Caco-2 (cell line): ENCODE results near the gene NUMB. TPM values are rescaled to one million over a fixed set of nuclear protein-coding genes. Genes with fewer than 3 reads are reported as not detected.

Source experiments
- BruUV-seq: library from RNA; stranded (reverse); fragments of 400-500 nt; replicated peaks from 2 replicates; lab custom pipeline; 2021; lab: Mats Ljungman, UMichigan
- CTCF ChIA-PET: fragments of 300-600 bp; sonication (Branson Sonifier 250); formaldehyde crosslinking; loops from one replicate; lab custom pipeline; 2022; ENCODE audit warnings: antibody characterized with exemption; lab: Charles Lee
- POLR2A ChIA-PET: fragments of 300-600 bp; sonication (Branson Sonifier 250); formaldehyde crosslinking; loops from one replicate; lab custom pipeline; 2022; ENCODE audit warnings: antibody characterized with exemption; lab: Charles Lee
- DNase-seq, 2 experiments: peaks; one replicate each; pipeline versions ENCODE4 v3.0.0 to v3.0.0-alpha.2; 2020 to 2022
- H3K27me3 ChIP-seq: replicated peaks from 2 replicates; pipeline ENCODE4 v1.6.0; 2011; ENCODE audit warnings: low read length; ENCODE audit not compliant: control insufficient read depth, insufficient read depth
- H3K36me3 ChIP-seq: 2 replicates; pipeline ENCODE4 v1.5.1; 2011; ENCODE audit warnings: low read length; ENCODE audit not compliant: control insufficient read depth, insufficient read depth
- H3K4me1 ChIP-seq: fragments of 250-450 bp; sonication (Bioruptor Pico); 2 replicates; pipeline ENCODE4 v1.5.1; 2020; ENCODE audit warnings: mild to moderate bottlenecking
- H3K4me3 ChIP-seq: 2 replicates; pipeline ENCODE4 v1.5.1; 2011; ENCODE audit warnings: low read depth, mild to moderate bottlenecking, control low read depth, low read length
- H3K9me3 ChIP-seq: fragments of 250-450 bp; sonication (Bioruptor Pico); 2 replicates; pipeline ENCODE4 v1.5.1; 2020; ENCODE audit warnings: mild to moderate bottlenecking, moderate library complexity
- H3K27ac Mint-ChIP-seq: one replicate; pipeline ENCODE4 v1.8.0; 2022; ENCODE audit warnings: mixed read lengths; ENCODE audit not compliant: unreplicated experiment
- H3K27me3 Mint-ChIP-seq: one replicate; pipeline ENCODE4 v1.8.0; 2022; ENCODE audit warnings: mixed read lengths; ENCODE audit not compliant: insufficient read depth, unreplicated experiment
- H3K36me3 Mint-ChIP-seq: one replicate; pipeline ENCODE4 v1.8.0; 2022; ENCODE audit warnings: mild to moderate bottlenecking, mixed read lengths; ENCODE audit not compliant: insufficient read depth, unreplicated experiment
- H3K4me1 Mint-ChIP-seq: one replicate; pipeline ENCODE4 v1.8.0; 2022; ENCODE audit warnings: low read depth, mixed read lengths; ENCODE audit not compliant: unreplicated experiment
- H3K4me3 Mint-ChIP-seq: one replicate; pipeline ENCODE4 v1.8.0; 2022; ENCODE audit warnings: mild to moderate bottlenecking, moderate library complexity, mixed read lengths; ENCODE audit not compliant: unreplicated experiment
- H3K9me3 Mint-ChIP-seq: one replicate; pipeline ENCODE4 v1.8.0; 2022; ENCODE audit warnings: mixed read lengths; ENCODE audit not compliant: unreplicated experiment
- intact Hi-C: fragments of 100-400 bp; cut with micrococcal nuclease; formaldehyde crosslinking; loops from one replicate; pipeline ENCODE4 v1.10.0; 2022; ENCODE audit not compliant: unreplicated experiment
- total RNA-seq: library from RNA; stranded (reverse); gene quantifications from 2 replicates; pipeline ENCODE4 v1.2.3, GENCODE V29; 2022
- TF ChIP-seq, protein P1 (sequence below), 2 experiments: fragments of 200-600 bp in 1 of 2; IDR thresholded peaks; 1 replicate in 1 of 2; 2 replicates in 1 of 2; pipeline versions ENCODE4 v1.5.1 to v1.8.0; 2011 to 2022; ENCODE audit warnings: antibody characterized with exemption in 1 of 2, control low read depth in 1 of 2, inconsistent platforms in 1 of 2, low read depth in 1 of 2, low read length in 1 of 2, mild to moderate bottlenecking in 1 of 2, moderate library complexity in 1 of 2; ENCODE audit not compliant: insufficient read depth in 1 of 2, severe bottlenecking in 1 of 2, unreplicated experiment in 1 of 2

NUMB gene
- total RNA-seq, 1 experiment from 2014 or later: 67.6 TPM

DNA sequence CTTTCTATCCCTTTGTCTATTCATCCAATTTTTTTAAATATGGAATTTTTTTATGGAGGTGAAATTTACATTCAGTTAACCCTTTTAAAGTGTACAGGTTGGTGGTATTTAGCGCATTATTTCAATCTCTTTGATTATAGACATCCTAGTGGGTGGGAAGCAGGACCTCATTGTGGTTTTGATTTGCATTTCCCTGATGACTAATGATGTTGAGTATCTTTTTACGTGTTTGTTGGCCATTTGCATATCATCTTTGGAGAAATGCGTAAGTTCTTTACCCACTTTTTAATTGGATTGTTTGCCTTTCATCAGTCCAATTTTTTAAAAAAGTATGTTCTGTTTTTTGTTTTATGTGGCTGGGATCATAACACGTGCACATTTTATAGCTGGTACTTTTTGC lies 200.3 kb downstream of the NUMB start:
- Histone ChIP-seq H3K36me3 (no peaks in the 10 kb centered on the region), H3K4me3 (no peak overlapping the region), H3K9me3 (no peaks in the 10 kb centered on the region), H3K27me3 (no peaks in the 10 kb centered on the region), H3K4me1 (no peaks in the 10 kb centered on the region)
- no peaks in the 10 kb centered on the region for H3K9me3 Mint-ChIP-seq
- no peaks in the 10 kb centered on the region for H3K27me3 Mint-ChIP-seq
- ChIA-PET CTCF (no interaction called here), POLR2A (no interaction called here)
- no peak for DNase-seq
- intact Hi-C loops: no loop called here
- no peak overlapping the region for H3K4me3 Mint-ChIP-seq
- TF ChIP-seq, protein P1, sequence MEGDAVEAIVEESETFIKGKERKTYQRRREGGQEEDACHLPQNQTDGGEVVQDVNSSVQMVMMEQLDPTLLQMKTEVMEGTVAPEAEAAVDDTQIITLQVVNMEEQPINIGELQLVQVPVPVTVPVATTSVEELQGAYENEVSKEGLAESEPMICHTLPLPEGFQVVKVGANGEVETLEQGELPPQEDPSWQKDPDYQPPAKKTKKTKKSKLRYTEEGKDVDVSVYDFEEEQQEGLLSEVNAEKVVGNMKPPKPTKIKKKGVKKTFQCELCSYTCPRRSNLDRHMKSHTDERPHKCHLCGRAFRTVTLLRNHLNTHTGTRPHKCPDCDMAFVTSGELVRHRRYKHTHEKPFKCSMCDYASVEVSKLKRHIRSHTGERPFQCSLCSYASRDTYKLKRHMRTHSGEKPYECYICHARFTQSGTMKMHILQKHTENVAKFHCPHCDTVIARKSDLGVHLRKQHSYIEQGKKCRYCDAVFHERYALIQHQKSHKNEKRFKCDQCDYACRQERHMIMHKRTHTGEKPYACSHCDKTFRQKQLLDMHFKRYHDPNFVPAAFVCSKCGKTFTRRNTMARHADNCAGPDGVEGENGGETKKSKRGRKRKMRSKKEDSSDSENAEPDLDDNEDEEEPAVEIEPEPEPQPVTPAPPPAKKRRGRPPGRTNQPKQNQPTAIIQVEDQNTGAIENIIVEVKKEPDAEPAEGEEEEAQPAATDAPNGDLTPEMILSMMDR (IDR thresholded peaks at IDR 0.05; ENCODE audit: insufficient read depth in 1 of 2, low read depth in 1 of 2, low read length in 1 of 2, severe bottlenecking in 1 of 2, unreplicated experiment in 1 of 2): no peak
- H3K36me3 Mint-ChIP-seq: no peaks in the 10 kb centered on the region
- H3K27ac Mint-ChIP-seq: no peak overlapping the region
- no peaks in the 10 kb centered on the region for H3K4me1 Mint-ChIP-seq
- BruUV-seq: no TSS peak

DNA sequence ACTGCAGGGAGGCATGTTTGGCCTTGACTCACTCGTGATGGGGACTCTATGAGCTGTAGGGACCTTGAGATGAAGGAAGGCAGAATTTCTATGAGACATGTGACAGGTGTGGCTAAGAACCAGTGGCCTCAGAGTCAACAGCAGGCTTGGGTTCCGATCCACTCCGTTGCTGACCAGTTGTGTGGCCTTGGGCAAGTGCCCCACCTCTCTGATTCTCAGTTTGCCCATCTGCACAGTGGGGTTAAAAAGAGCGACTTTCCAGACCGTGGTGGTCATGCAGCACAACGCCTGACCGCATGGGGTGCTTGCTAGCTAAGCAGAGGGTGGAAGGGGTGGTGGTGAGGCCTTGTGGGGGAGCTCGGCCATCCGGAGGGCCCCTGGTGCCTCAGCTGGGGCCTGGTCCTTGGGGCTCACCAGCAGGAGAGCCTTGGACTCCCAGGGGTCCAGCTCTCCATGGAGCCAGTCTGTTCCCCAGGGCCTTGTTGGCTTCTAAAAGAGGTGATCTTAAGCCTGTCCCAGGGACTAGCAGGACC lies 202.6 kb downstream of the NUMB start:
- intact Hi-C loops: no loop called here
- TF ChIP-seq, protein P1 (IDR thresholded peaks at IDR 0.05; ENCODE audit: insufficient read depth in 1 of 2, low read depth in 1 of 2, low read length in 1 of 2, severe bottlenecking in 1 of 2, unreplicated experiment in 1 of 2): no peak
- Histone ChIP-seq H3K27me3 (no peaks in the 10 kb centered on the region), H3K36me3 (no peaks in the 10 kb centered on the region), H3K9me3 (no peaks in the 10 kb centered on the region), H3K4me1 (no peaks in the 10 kb centered on the region), H3K4me3 (no peak overlapping the region)
- H3K9me3 Mint-ChIP-seq: no peaks in the 10 kb centered on the region
- no peaks in the 10 kb centered on the region for H3K27me3 Mint-ChIP-seq
- no peak for DNase-seq
- no TSS peak for BruUV-seq
- POLR2A ChIA-PET: no interaction called here
- no peaks in the 10 kb centered on the region for H3K4me1 Mint-ChIP-seq
- no peaks in the 10 kb centered on the region for H3K36me3 Mint-ChIP-seq
- H3K4me3 Mint-ChIP-seq: no peak overlapping the region
- H3K27ac Mint-ChIP-seq: no peak overlapping the region
- CTCF ChIA-PET: no interaction called here

DNA sequence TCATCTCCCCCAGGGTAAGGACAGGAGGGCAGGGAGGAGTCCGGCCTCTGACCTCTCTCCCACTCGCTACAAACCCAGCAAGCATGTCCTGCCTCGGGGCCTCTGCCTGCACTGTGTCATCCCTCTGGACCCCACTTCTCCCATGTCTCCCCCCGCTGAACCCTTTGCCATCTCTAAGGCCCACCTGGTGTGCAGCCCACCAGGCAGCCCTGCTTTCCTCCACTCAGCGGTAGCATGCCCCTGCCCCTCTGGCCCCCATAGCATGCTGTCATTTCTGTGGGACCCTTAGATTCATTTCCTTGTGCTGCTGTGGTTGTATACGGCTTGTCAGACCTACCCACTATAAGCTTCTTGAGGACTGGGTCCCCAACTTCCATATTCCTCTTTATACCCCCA lies 203.3 kb downstream of the NUMB start:
- POLR2A ChIA-PET: no interaction called here
- H3K4me3 Mint-ChIP-seq: no peak overlapping the region

More for the DNA sequence above, 203.3 kb downstream of the NUMB start:
- Mint-ChIP-seq H3K9me3 (no peaks in the 10 kb centered on the region), H3K4me1 (no peaks in the 10 kb centered on the region), H3K27me3 (no peaks in the 10 kb centered on the region), H3K27ac (no peak overlapping the region), H3K36me3 (no peaks in the 10 kb centered on the region)
- Histone ChIP-seq H3K36me3 (no peaks in the 10 kb centered on the region), H3K4me3 (no peak overlapping the region), H3K27me3 (no peaks in the 10 kb centered on the region), H3K9me3 (no peaks in the 10 kb centered on the region), H3K4me1 (no peaks in the 10 kb centered on the region)
- intact Hi-C loops: no loop called here
- TF ChIP-seq, protein P1 (IDR thresholded peaks at IDR 0.05; ENCODE audit: insufficient read depth in 1 of 2, low read depth in 1 of 2, low read length in 1 of 2, severe bottlenecking in 1 of 2, unreplicated experiment in 1 of 2): no peak
- BruUV-seq: no TSS peak
- CTCF ChIA-PET: no interaction called here
- DNase-seq: no peak
